Trophoblast cell (in vitro differentiated cells and primary cell): Measurements from ENCODE around the gene TMIGD2.
"Not testable (repeated sequence)": the region's sequence is repeated elsewhere in the genome, so short reads cannot be mapped to it uniquely, and the experiment has no call there.

ENCODE experiments used
- DNase-seq, 2 donors: peaks; one replicate each; pipeline ENCODE4 v3.0.0-alpha.2; 2016
- H2AFZ ChIP-seq: 2 replicates; pipeline ENCODE4 v1.6.1; 2013; ENCODE audit warnings: low read length, moderate library complexity, mild to moderate bottlenecking; ENCODE audit not compliant: insufficient read depth, poor library complexity
- H2AK5ac ChIP-seq: 2 replicates; pipeline ENCODE4 v1.6.1; 2013; ENCODE audit warnings: mild to moderate bottlenecking, low read length
- H2BK120ac ChIP-seq: 2 replicates; pipeline ENCODE4 v1.6.1; 2013; ENCODE audit warnings: low read length, mild to moderate bottlenecking, moderate library complexity; ENCODE audit not compliant: insufficient read depth, poor library complexity
- H2BK12ac ChIP-seq: 2 replicates; pipeline ENCODE4 v1.6.1; 2013; ENCODE audit warnings: mild to moderate bottlenecking, low read length, moderate library complexity
- H2BK5ac ChIP-seq: 2 replicates; pipeline ENCODE4 v1.6.1; 2013; ENCODE audit warnings: low read length, low read depth, moderate library complexity, mild to moderate bottlenecking; ENCODE audit not compliant: poor library complexity
- H3K14ac ChIP-seq: 2 replicates; pipeline ENCODE4 v1.6.1; 2013; ENCODE audit warnings: mild to moderate bottlenecking, low read length
- H3K18ac ChIP-seq: 2 replicates; pipeline ENCODE4 v1.6.1; 2013; ENCODE audit warnings: mild to moderate bottlenecking, low read length
- H3K23ac ChIP-seq: 2 replicates; pipeline ENCODE4 v1.6.1; 2013; ENCODE audit warnings: low read length
- H3K27ac ChIP-seq: 2 replicates; pipeline ENCODE4 v1.5.1; 2013; ENCODE audit warnings: low read depth, mild to moderate bottlenecking, inconsistent platforms, low read length, moderate library complexity
- H3K27me3 ChIP-seq: 2 replicates; pipeline ENCODE4 v1.6.1; 2013; ENCODE audit warnings: inconsistent platforms, mild to moderate bottlenecking, low read length, moderate library complexity; ENCODE audit not compliant: insufficient read depth
- H3K36me3 ChIP-seq, 2 experiments: 1 replicate in 1 of 2; 2 replicates in 1 of 2; pipeline ENCODE4 v1.6.1; 2013; ENCODE audit warnings: low read length in 2 of 2, mild to moderate bottlenecking in 2 of 2, moderate library complexity in 1 of 2; ENCODE audit not compliant: insufficient read depth in 2 of 2, control insufficient read depth in 1 of 2
- H3K4ac ChIP-seq: 2 replicates; pipeline ENCODE4 v1.6.1; 2013; ENCODE audit warnings: low read depth, mild to moderate bottlenecking, low read length, moderate library complexity
- H3K4me1 ChIP-seq, 2 experiments: 1 replicate in 1 of 2; 2 replicates in 1 of 2; pipeline ENCODE4 v1.6.1; 2013; ENCODE audit warnings: low read length in 2 of 2, mild to moderate bottlenecking in 2 of 2, moderate library complexity in 1 of 2; ENCODE audit not compliant: insufficient read depth in 2 of 2, control insufficient read depth in 1 of 2
- H3K4me2 ChIP-seq: 2 replicates; pipeline ENCODE4 v1.6.1; 2013; ENCODE audit warnings: inconsistent platforms, mild to moderate bottlenecking, low read length, moderate library complexity
- H3K4me3 ChIP-seq: 2 replicates; pipeline ENCODE4 v1.5.1; 2013; ENCODE audit warnings: mild to moderate bottlenecking, low read depth, low read length, inconsistent platforms
- H3K79me1 ChIP-seq: one replicate; pipeline ENCODE4 v1.6.1; 2013; ENCODE audit warnings: low read length
- H3K79me2 ChIP-seq: 2 replicates; pipeline ENCODE4 v1.6.1; 2013; ENCODE audit warnings: low read length, mild to moderate bottlenecking; ENCODE audit not compliant: control insufficient read depth, insufficient read depth, poor library complexity
- H3K9ac ChIP-seq: 2 replicates; pipeline ENCODE4 v1.6.1; 2013; ENCODE audit warnings: mild to moderate bottlenecking, low read length
- H3K9me3 ChIP-seq: 2 replicates; pipeline ENCODE4 v1.6.1; 2013; ENCODE audit warnings: low read depth, mild to moderate bottlenecking, control low read depth, inconsistent platforms, low read length; ENCODE audit not compliant: insufficient read depth
- H4K12ac ChIP-seq: 2 replicates; pipeline ENCODE4 v1.6.1; 2013; ENCODE audit warnings: low read depth, mild to moderate bottlenecking, low read length, moderate library complexity
- H4K8ac ChIP-seq: 2 replicates; pipeline ENCODE4 v1.6.1; 2013; ENCODE audit warnings: low read depth, mild to moderate bottlenecking, low read length, moderate library complexity
- H4K91ac ChIP-seq: one replicate; pipeline ENCODE4 v1.6.1; 2013; ENCODE audit warnings: low read depth, mild to moderate bottlenecking, low read length, moderate library complexity
- WGBS: extraction: QIAGEN DNeasy Blood & Tissue Kit; methylation state at CpG from one replicate; pipeline ENCODE4 v1.1.7; 2013; ENCODE audit warnings: missing lambda C conversion rate; ENCODE audit not compliant: insufficient read length, insufficient coverage; ENCODE audit errors: extremely low coverage; 5-methylcytosine and 5-hydroxymethylcytosine counted together

Gene TMIGD2

DNA sequence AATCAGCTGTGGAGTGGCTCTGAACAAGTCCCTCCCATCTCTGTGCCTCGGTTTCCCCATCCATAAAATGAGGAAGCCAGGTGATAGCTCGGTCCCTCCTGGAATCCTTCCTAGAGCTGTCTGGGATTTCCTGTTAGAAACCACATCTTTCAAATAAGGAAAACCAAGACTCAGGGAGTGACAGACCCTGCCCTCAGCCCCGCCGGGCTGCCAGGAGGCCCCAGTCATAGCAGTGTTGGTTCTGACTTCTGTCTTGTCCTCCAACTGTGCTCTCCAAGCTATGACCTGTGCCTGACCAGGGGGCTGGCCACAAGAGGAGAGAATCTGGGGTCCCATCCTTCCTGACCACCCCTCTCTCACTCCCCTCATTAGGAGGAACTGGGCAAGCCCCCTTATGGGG is 24.2 kb downstream of the TMIGD2 start:
- peak overlapping the region; percentile 81 for H3K27ac ChIP-seq
- H3K18ac ChIP-seq, result no peak overlapping the region
- peaks cover 11 to 13% of the 10 kb centered on the region in 2 experiments for H3K4me1 ChIP-seq
- no peak overlapping the region for H3K23ac ChIP-seq
- no peak overlapping the region for H3K4me3 ChIP-seq
- H3K79me1 ChIP-seq, result peaks cover 10% of the 10 kb centered on the region
- H2BK12ac ChIP-seq, result no peak overlapping the region
- H4K12ac ChIP-seq, result no peak overlapping the region
- H3K79me2 ChIP-seq, result peaks cover 2% of the 10 kb centered on the region
- H3K36me3 ChIP-seq, result no peaks in the 10 kb centered on the region
- H3K4me2 ChIP-seq, result peak overlapping the region; percentile 58
- H4K8ac ChIP-seq, result no peak overlapping the region
- DNase-seq, result no peak
- no peak overlapping the region for H3K9ac ChIP-seq
- H3K9me3 ChIP-seq, result no peaks in the 10 kb centered on the region
- WGBS, result no CpG with 5 or more reads among the region's 4 CpGs
- no peak overlapping the region for H3K4ac ChIP-seq
- H4K91ac ChIP-seq, result peak overlapping the region; percentile 25
- H3K14ac ChIP-seq, result peak overlapping the region; percentile 53
- peak overlapping the region; percentile 64 for H2BK5ac ChIP-seq
- H2AFZ ChIP-seq, result no peak overlapping the region
- peak overlapping the region; percentile 8 for H2BK120ac ChIP-seq
- H2AK5ac ChIP-seq, result peak overlapping the region; percentile 39
- peaks cover 8% of the 10 kb centered on the region for H3K27me3 ChIP-seq

- Histone ChIP-seq H3K23ac (no peak overlapping the region), H4K91ac (peak overlapping the region; percentile 7), H4K8ac (no peak overlapping the region), H3K4ac (no peak overlapping the region), H3K79me1 (peaks cover 10% of the 10 kb centered on the region), H3K14ac (peak overlapping the region; percentile 2), H3K18ac (no peak overlapping the region), H3K27ac (no peak overlapping the region), H2BK5ac (no peak overlapping the region), H3K4me2 (no peak overlapping the region), H2AFZ (no peak overlapping the region), H2AK5ac (no peak overlapping the region), H3K36me3 (no peaks in the 10 kb centered on the region), H3K4me3 (no peak overlapping the region), H2BK12ac (no peak overlapping the region), H3K9ac (no peak overlapping the region), H3K9me3 (no peaks in the 10 kb centered on the region), H2BK120ac (no peak overlapping the region), H4K12ac (no peak overlapping the region), H3K27me3 (peaks cover 8% of the 10 kb centered on the region), H3K4me1 (peaks cover 11 to 13% of the 10 kb centered on the region in 2 experiments), H3K79me2 (peaks cover 2% of the 10 kb centered on the region)
- WGBS, result no CpG with 5 or more reads among the region's 16 CpGs
- DNase-seq, result no peak
These were observed 24.9 kb downstream of the TMIGD2 start for GRCh38 chr19:4277191-4277696.

- no CpG with 5 or more reads among the region's 6 CpGs for WGBS
- not testable (repeated sequence) for H3K18ac ChIP-seq, H3K23ac ChIP-seq, H3K27ac ChIP-seq, H2BK5ac ChIP-seq, H3K79me2 ChIP-seq, H4K8ac ChIP-seq, H2AK5ac ChIP-seq, H3K79me1 ChIP-seq, H4K91ac ChIP-seq, H3K4me2 ChIP-seq, H4K12ac ChIP-seq, H3K4me1 ChIP-seq, H3K27me3 ChIP-seq, H3K9ac ChIP-seq, H3K9me3 ChIP-seq, H2BK12ac ChIP-seq, H3K4ac ChIP-seq, H3K36me3 ChIP-seq, H3K4me3 ChIP-seq, DNase-seq, H3K14ac ChIP-seq, H2AFZ ChIP-seq, H2BK120ac ChIP-seq
These were observed 27.9 kb downstream of the TMIGD2 start for GRCh38 chr19:4274321-4274686.

DNA sequence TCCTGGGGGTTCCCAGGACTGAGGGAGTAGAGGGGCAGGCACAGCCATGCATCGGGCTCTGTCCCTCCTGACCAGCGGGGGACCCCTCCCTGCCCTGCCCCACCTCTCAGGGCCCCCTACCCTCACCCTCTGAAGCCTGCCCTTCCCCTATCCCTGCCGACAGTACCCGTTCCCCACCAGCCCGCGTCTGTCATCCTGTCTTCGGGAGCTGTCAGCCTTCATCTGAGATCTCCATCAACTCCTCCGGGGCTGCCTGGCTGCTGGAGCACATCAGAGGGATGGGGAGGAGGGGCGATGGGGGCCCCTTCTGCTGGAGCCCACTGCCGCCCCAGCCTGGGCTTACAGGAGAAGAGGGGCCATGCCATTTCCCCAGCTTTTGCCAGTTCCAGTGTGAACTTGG is 29.3 kb downstream of the TMIGD2 start:
- no peaks in the 10 kb centered on the region for H3K27me3 ChIP-seq
- no peak overlapping the region for H3K4me2 ChIP-seq
- H3K79me1 ChIP-seq, result peaks cover 2% of the 10 kb centered on the region
- no peak overlapping the region for H3K14ac ChIP-seq
- no peak overlapping the region for H3K27ac ChIP-seq
- no peaks in the 10 kb centered on the region for H3K79me2 ChIP-seq
- peaks cover 1% of the 10 kb centered on the region for H3K9me3 ChIP-seq
- H2AK5ac ChIP-seq, result no peak overlapping the region
- peaks cover 6 to 13% of the 10 kb centered on the region in 2 experiments for H3K36me3 ChIP-seq
- H2BK5ac ChIP-seq, result no peak overlapping the region
- no CpG with 5 or more reads among the region's 10 CpGs for WGBS
- H3K4me1 ChIP-seq, result peaks cover 3 to 6% of the 10 kb centered on the region in 2 experiments
- no peak for DNase-seq
- no peak overlapping the region for H3K18ac ChIP-seq
- H3K9ac ChIP-seq, result no peak overlapping the region
- no peak overlapping the region for H3K4ac ChIP-seq
- no peak overlapping the region for H2BK12ac ChIP-seq
- no peak overlapping the region for H3K4me3 ChIP-seq
- H2BK120ac ChIP-seq, result no peak overlapping the region
- no peak overlapping the region for H4K8ac ChIP-seq
- no peak overlapping the region for H4K12ac ChIP-seq
- no peak overlapping the region for H2AFZ ChIP-seq
- no peak overlapping the region for H4K91ac ChIP-seq
- H3K23ac ChIP-seq, result no peak overlapping the region
